ENCODE measurements around the gene GALNT12.

GALNT12 gene

DNA sequence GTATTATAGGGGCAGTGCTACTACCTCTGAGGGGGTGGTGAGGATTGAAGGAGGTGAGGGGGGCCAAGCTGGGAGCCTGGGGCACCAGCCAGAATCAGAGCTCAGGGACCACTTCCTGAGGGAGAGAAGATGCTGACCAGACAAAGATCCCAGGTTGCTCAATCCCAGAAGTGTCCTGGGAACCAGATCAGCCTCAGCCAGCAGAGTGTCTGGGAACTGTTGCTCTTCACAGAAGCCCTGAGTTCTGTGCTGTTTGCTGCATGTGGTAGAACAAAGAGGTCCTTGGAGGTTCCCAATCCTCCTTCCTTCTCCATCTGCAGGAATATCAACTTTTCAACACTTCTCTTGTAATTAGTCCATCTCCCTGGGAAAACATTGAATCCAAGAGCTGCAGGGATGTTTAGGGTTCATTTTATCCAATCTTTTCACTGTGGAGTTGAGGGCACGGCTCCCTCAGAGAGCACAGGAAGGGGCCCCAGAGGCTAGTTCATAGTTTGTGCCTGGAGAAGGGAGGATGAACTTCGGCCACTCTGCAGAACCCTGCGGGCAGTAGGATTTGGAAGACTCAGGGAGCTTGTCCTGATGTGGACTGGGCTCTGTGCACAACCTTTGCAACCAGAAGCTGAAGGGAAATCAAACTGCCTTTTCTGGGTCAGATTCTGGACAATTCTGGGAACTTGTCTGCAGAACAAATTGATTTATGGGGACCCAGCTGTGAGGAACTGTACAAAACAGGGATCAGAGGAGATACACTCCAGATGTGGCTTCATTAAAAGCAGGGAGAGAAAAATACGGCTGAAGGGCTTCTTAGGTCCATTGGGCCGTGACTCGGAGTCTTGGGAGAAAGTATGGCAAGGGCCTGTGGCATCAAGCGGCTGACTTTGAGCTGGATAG is 57.1 kb downstream of the GALNT12 start:
- DNase-seq: no peak

DNA sequence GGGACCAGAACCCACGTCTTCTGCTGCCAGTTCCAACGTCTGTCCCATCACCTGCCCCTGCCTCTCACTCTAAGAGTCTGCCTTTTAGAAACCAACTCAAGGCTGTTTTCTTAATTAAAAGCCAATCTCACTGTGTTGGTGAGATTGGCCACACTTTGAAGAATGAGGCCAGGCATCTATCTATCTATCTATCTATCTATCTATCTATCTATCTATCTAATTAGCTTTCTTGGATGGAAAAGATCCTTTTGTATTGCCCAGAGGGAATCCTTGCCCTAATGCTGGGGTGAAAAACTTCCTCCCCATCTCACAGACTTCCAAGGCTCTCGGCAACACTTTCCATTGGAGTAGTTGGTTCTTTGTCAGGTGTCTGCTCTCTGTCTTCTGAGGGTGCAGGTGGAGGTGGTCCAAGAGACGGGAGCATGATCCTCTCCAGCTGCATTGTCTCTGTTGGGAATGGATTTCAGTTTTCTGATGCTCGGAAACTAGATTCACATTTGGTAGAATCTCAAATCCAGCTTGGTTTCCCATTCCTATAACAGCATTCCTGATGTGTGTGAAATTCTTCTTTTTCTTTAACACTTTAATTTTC is 57.9 kb downstream of the GALNT12 start:
- DNase-seq: no peak

DNA sequence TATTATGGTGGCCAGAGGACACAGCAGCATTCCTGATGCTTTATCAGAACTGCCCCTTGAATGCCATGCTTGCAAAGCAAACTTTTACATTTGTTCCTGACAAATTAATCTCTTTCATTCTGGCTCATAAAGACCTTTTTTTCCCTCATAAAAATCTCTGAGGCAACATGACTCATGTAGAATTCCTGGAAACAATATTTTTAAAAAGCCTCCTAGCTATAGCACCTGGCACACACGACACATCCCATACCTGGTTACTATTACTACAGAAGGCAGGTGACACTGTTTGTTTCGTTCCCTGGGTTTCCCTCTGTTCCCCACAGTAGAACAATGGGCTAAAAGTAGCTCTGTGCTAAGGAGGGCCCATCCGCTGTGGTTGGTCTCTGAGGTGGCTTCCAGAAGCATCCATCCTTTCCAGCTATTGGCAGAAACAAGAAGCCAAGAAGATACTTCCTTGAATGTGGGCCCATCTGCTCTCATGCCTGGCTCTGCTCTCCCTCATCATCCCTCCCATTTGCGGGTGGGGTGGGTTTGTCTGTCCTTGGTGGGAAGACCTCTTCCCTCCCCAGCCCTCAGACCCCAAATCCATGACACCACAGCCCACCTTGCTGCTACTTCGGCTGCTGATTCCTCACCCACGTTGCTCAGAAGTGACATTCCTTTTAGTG is 59.1 kb downstream of the GALNT12 start:
- no peak for DNase-seq

DNA sequence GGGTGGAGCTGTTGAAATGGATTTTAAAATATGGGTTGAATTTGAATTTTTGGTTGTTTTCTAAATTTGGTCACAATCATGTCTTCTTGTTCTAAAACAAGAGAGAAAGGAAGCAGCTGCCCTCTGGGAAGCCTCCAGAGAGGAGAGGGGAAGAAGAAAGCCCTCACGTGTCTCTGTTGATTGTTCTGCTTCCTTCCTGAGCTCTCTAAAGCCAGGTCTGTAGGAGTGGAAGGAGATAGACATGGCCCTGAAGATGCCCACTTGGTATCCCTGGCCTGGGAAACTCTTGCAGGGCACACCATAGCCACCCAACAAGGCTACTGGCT is 59.6 kb downstream of the GALNT12 start:
- DNase-seq: no peak

DNA sequence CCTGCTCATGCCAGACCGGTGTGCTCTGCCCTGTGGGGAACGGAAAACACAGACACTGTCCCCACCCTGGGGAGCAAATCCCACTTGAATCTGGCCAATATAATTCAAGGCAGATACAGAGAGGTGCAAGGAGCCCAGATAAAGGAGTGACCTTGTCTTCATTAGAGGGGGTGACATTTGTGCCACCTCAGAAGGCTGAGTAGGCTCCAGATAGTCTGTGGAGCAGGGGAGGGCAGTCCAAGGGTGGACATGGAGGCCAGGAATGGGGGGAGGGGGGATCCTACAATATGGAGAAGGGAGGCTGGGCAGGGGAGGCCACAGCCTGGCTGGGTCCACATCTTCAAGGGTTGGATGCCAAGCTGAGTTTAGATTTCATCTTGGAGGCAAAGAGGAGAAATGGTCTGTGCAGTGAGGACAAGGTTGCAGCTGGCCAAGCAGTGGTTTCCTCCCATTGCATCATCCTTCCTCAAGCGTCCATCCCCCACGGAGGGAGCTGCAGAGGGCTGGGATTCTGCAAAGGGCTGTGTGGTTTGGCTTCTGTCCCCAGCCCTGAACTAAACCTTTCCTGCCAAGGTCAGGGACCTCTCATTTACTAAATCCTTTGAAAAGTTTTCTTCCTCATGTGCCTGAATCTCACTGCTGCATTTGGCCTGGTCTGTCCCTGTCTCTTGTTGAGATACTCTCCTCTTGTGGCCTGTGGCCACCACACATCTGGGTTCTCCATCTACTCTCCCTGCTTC is 60.1 kb downstream of the GALNT12 start:
- no peak for DNase-seq

DNA sequence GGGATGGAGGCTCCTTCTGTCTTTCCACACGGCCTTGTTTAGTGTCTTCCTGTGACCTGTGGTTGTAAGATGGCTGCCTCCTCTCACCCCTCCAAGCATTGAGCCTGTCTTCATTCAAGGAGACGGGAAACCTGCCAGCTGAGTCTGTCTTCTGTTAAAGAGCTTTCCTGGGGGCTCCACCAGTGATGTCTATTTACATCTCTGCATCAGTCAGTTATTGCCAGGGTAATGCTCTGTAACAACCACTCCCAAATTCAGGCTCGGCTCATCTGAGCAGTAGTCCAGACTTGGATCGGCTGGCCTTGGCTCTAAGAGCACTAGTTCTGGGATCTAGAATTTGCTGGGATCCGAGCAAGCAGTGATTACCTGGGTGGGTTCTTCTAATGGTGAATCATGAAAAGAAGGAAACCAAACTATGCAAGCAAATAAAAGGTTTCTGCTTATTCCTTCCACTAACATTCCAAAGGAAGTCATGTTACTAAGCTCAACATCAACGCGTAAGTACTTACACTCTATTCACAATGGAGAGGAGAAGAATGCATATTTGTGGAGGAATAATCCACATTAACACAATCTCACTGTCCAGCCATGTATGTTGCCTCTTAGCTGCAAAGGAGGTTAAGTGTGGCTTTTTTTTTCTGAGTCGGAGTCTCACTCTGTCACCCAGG is 61.7 kb downstream of the GALNT12 start:
- DNase-seq: no peak

DNA sequence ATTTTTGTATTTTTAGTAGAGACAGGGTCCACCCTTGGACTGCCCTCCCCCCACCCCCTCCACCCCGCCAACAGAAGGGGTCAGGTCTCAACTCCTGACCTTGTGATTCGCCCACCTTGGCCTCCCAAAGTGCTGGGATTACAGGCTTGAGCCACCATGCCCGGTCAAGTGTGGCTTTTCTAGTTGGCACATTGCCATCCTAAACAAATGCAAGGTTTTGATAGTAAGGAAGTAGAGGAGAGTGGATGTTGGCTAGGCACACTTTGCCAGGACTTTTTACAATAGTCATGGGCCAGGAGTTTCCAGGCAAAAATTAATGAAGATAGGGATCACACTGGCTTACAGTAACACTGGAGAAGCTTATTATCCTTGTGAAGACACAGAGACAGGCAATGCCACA is 62.4 kb downstream of the GALNT12 start:
- DNase-seq: no peak

DNA sequence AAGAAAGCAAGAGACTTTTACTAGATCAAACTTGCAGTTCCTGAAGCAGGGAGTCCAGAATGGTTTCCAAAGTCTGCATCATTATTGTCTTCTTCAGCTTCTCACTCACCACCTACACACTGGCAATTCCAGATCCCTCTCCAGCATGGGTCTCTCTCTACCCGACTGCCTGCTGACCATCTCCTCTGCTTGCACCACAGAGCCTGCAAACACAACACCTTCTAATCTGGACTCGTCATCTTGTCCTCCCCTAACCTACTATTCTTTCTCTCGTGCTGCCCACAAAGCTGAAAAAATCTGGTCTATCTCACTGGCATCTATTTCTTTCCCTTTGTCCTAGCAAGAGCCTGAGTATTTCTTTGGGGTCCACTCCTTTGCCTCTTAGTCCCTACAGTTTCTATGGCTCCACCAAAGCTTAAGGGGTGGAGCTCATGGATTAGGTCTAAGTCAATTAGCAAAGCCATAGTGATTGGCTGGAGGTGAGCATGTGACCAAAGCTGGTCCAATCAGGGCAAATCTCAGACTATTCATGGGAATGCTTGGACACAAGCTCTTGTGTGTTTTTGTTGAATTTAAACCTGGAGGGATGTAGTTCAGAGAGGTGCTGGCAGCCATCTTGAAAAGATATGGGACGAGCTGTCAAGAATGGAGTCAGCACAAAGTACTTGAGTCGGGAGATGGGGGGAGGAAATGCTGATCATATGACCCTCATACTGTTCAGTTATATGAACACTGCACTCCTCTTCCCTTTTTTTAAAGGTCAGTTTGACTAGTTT is 63.5 kb downstream of the GALNT12 start:
- no peak for DNase-seq

DNA sequence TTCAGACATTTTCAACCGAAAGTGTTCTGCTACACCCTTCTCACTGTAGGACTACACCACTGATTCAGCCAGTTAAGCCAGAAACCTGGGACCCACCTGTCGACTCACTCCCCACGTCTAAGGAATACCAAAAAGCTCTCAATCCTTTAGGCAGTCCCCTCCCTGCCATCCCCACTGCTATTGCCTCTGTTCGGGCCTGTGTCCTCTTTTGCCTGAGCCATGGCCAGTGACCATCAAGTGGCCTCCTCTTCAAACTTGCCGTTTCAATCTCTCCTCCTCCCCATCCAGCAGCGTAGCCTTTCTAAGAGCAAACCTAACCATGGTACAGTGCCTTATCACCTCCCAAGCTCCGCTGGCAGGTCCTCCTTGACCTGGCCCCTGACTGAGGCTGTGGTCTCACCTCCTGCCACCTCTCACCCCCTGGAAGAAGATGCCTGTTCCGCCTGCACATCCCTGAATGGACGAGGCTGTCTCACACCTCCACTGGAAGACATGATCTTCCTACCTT is 64.1 kb downstream of the GALNT12 start:
- no peak for DNase-seq

DNA sequence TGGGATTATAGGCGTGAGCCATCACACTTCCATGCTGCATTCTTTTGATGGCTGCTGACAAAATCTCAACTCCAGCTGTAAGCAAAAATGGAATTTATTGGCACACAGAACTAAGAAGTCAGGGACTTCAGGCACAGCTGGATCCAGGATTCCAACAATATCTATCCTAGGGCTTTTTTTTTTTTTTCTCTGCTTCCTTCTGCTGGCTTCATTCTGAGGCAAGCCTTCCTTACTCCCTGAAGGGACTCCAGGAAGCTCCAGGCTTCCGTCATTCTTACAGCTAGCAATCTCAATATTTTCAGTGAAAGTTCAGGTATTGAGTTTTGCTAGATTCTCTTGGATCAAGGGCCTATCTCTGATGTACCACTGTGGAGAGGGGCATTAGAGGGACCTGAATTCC is 66.1 kb downstream of the GALNT12 start:
- DNase-seq: no peak

DNA sequence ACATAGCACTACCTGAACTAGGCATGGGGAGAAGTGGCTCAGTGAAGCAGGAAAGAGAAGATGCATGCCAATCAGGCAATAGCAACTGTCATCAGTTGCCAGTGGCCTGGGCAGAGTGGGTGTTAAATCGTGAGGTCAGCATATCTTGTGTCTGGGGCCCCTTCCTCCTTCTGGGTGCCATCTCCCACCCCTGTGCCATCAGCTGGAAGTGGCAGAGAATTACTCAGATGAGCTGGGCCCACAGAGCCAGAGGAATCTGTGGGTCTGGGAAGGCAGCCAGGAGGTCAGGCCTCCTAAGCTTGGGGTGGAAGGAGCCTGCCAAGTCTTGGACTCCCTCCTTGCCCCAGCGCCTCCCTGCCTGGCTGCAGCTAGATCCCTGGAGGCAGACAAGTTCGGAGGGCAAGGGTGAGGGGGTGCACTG is 66.5 kb downstream of the GALNT12 start:
- no peak for DNase-seq

DNA sequence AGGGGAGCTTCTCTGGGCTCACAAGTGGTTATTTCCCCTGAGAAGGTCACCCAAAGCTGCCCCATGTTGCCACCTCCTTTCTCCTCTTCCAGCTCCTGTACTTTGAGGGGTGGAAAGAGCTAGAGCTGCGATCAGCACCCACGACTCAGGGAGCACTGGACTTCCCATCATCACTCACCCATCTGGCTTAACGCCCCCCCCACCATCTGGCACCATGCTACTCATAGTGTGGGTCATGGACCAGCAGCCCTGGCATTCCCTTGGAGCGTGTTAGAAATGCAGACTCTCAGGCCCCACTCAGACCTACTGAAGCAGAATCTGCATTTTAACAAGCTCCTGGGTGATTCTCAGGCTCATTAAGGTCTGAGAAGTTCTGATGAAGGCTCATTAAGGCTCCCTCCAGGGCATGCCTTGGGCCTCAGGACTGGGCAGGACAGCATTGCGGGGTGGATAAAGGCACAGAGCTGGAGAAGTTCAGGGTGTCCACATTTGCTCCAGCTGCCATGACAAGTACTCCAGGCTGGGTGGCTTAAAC is 67.3 kb downstream of the GALNT12 start:
- DNase-seq: no peak

DNA sequence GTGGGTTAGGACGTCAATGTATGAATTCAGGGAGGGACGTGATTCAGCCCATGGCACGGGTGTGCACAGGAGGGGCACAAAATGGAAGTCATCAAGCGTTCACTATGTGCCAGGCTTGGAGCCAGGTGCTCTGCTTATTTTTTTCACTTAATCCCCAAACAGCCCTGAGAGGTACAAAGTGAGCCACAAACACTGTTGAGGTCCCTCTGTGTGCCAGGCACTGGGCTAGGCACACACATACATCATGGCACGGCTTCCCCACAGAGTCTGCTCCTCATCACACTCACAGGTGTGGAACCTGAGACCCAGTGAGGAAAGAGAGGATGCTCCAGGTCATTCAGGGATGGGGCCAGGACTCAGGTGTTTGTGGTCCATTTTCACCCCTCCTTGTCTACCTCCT is 68.1 kb downstream of the GALNT12 start:
- no peak for DNase-seq

DNA sequence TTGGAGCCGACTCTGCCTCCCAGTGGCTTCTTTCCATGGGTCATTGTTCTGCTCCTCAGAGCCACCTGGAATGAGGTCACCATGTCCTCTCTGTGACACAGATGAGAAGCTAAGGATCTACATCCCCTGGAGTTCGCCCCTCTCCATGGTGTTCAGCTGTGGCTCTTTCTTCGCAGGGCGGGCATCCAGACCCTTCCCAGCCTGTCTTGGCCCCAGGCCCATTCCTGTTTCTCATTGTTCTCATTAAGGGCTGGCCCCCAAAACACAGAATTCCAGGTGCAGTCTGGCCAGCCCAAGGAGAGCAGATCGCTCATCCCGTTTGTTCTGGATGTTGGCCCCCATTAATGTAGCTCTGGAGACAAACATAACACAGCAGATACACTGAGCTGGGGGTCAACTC is 69.8 kb downstream of the GALNT12 start:
- no peak for DNase-seq

DNA sequence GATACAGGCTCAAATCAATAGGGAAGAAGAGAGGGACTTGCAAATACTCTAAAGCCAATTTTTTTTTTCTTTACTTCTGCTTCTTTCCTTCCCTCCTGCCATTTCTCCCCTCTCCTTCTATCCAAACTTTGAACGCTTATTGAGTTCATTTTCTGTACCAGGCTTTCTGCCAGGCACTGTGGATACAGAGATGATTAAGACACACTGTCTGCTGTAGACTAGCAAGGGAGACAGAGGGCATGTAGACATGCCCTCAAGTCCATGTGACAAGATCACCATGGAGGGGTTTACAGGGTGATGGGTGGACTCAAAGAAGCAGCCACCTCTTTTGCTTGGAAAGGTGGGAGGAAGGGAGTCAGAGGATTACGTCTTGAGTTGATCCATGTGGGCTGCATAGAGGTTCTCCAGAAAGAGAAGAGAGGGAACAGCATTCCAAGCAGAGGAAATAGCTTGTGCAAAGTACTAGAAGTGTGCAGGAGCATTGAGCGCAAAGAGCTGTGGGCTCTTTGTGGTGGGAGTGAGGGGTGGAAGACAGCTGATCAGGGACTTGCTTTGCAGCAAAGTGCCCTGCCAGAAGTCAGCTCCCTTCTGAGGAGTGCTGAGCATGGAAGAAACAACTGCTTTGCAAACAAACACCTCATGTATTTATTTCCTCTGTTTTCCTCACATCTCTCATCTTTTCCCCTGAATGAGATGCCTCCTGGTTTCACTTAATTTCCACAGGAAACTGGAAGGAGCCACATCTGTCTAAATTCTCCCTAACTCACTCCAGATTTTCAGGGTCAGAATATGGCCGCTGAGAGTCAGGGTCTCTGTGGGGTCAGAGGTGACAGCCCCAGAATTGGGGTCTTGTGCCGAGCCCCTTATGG is 71.9 kb downstream of the GALNT12 start:
- DNase-seq: no peak

DNA sequence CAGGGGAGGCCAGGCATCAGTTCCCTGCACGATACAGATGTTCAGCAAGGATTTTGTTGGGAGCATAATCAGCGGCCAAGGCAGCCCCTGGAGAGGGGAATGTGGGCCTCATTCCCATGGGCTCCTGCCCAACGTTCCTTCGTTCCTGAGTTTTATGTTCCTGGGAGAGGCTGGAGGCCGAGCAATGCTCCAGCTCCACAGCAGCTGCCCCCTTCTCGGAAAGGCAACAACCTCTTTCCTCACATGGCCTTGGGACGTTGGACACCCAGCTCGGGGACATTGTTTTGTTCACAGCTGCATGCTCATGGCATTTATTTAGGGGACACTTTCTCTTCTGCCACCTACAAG is 72.5 kb downstream of the GALNT12 start:
- DNase-seq: no peak

DNA sequence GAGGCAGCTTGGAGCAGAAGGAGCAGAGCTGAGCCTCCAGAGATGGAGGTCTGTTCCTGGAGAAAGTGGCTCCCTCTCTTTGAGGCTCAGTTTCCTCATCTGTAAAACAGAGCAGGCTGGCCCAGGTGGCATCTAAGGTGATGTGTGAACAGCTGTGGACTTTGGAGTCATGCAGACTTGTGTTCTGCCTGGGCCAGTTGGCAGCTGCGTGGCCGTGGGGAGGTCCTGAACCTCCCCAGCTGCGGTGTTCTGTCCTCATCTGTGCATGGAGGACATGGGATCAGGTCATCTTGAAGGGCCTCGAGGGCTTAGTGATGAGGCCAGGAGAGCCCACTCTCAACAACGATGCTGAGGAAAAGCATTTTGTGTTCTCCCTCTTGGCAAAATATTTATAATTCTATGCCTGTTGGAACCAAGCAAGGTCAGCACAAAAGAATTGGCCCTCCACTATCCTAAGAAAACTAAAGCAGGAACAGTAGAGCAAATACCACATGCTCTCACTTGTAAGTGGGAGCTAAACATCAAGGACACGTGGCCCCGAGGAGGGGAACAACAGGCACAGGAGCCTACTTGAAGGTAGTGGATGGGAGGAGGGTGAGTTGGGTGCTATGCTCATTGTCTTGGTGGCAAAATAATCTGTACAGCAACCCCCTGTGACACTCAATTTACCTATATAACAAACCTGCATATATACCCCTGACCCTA is 73.0 kb downstream of the GALNT12 start:
- DNase-seq: no peak

DNA sequence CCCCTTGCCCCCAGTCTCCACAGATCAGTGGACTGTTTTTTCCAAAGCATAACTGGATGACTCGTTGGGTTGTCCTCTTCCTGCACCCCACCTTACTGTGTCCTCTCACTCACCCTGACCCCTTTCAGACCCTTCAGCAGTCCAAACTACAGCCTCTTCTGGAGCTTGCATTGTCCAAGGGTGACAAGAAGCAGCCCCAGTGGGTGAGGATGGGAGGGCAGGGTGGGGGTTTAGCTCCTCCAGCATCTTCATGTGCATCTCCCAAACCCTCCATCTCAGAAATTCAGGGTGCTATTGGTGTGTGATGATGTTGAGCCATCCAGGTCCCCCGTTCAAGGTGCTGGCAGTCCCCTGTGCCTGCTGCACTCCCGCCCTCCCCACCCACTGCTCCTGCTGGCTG is 73.9 kb downstream of the GALNT12 start:
- DNase-seq: no peak

DNA sequence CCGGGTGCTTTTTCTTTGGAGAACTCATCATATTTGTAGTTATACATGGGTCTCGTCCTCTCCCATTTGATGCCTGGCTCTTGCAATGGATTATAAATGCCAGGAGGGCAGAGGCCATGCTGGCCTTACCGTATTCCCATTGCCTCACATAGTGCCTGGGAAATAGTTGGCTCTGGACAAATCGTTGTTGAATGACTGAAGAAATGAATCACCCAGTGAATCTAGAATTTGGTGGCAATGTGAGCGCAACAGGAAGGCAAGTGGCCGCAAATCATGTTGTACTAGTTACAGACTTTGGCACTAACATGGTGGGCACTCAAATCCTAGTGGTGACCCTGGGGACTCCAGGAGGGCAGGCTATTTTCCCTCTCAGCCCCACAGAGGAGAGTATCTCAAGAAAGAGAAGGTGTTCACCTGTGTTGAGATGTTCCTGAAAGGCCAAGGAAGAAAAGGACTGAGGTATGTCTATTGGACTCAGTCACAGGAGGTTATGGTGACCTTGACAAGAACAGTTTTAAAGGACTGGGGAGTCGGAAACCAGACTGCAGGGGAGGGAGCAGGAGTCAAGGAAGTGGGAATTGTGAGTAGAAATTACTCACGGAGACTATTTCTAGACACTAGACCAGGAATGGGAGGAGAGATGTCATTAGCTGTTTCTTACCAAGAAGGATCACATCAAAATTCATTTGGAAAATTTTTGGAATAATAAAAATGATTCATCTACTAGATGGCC is 74.5 kb downstream of the GALNT12 start:
- DNase-seq: no peak
